GM12865 (cell line): ENCODE measurements around the gene MKRN2.

ENCODE experiments used
- DNase-seq: peaks from one replicate; pipeline ENCODE4 v3.0.0; 2010; ENCODE audit warnings: low read depth
- H3K4me3 ChIP-seq: 2 replicates; pipeline ENCODE4 v1.5.1; 2011; ENCODE audit warnings: mild to moderate bottlenecking, low read depth, low read length, control low read depth
- CTCF ChIP-seq: IDR thresholded peaks from 2 replicates; pipeline ENCODE4 v1.5.1; 2011; ENCODE audit warnings: low read length, control low read depth, low read depth, inconsistent platforms; ENCODE audit not compliant: insufficient read depth; ENCODE audit errors: missing control alignments

Gene MKRN2

GRCh38 chr3:12578742-12579141 lies 21.9 kb downstream of the MKRN2 start:
- TF ChIP-seq CTCF = peak; percentile 11
- no peak overlapping the region for H3K4me3 ChIP-seq
- DNase-seq = no peak

GRCh38 chr3:12579456-12579855 lies 22.6 kb downstream of the MKRN2 start:
- no peak for DNase-seq
- no peak overlapping the region for H3K4me3 ChIP-seq
- no peak for TF ChIP-seq CTCF

GRCh38 chr3:12579905-12580304 lies 23.0 kb downstream of the MKRN2 start:
- TF ChIP-seq CTCF = no peak
- H3K4me3 ChIP-seq = no peak overlapping the region
- DNase-seq = no peak

GRCh38 chr3:12582730-12583129 lies 25.8 kb downstream of the MKRN2 start:
- no peak overlapping the region for H3K4me3 ChIP-seq
- TF ChIP-seq CTCF = no peak
- no peak for DNase-seq

- no peak for TF ChIP-seq CTCF
- H3K4me3 ChIP-seq = no peak overlapping the region
- no peak for DNase-seq
Observed at GRCh38 chr3:12583280-12583679, 26.4 kb downstream of the MKRN2 start.

GRCh38 chr3:12584083-12584482 lies 27.2 kb downstream of the MKRN2 start:
- DNase-seq = no peak
- no peak overlapping the region for H3K4me3 ChIP-seq
- TF ChIP-seq CTCF = no peak

GRCh38 chr3:12585181-12585580 lies 28.3 kb downstream of the MKRN2 start:
- DNase-seq = no peak
- no peak for TF ChIP-seq CTCF
- H3K4me3 ChIP-seq = no peak overlapping the region
